ENCODE measurements around the gene DTNB. TPM values are rescaled to one million over a fixed set of nuclear protein-coding genes. Genes with fewer than 3 reads are reported as not detected.
"Not testable (repeated sequence)": the region's sequence is repeated elsewhere in the genome, so short reads cannot be mapped to it uniquely, and the experiment has no call there.

The DTNB gene
- total RNA-seq, 1 donor from 2014 or later = 12.0 TPM

- DNase-seq (ENCODE audit: low spot score) = peak; percentile 59
- H3K4me1 Mint-ChIP-seq (ENCODE audit: unreplicated experiment) = peaks cover 3% of the 10 kb centered on the region
- no peaks in the 10 kb centered on the region for H3K36me3 Mint-ChIP-seq (ENCODE audit: low read depth, unreplicated experiment)
- TF ChIP-seq CTCF (IDR thresholded peaks at IDR 0.05; ENCODE audit: unreplicated experiment) = no peak
- H3K9me3 Mint-ChIP-seq (ENCODE audit: unreplicated experiment) = no peaks in the 10 kb centered on the region
- peaks cover 3% of the 10 kb centered on the region for H3K27me3 Mint-ChIP-seq (ENCODE audit: unreplicated experiment)
- peak overlapping the region; percentile 86 for H3K4me3 Mint-ChIP-seq (ENCODE audit: unreplicated experiment)
- H3K27ac Mint-ChIP-seq (ENCODE audit: unreplicated experiment) = no peak overlapping the region
Observed at GRCh38 chr2:25672494-25673299, 680 bp downstream of the DTNB start.

GRCh38 chr2:25671622-25672021 is 1.8 kb downstream of the DTNB start:
- no peak for DNase-seq (ENCODE audit: low spot score)
- Mint-ChIP-seq H3K4me1 (ENCODE audit: unreplicated experiment) (peaks cover 3% of the 10 kb centered on the region), H3K36me3 (ENCODE audit: low read depth, unreplicated experiment) (no peaks in the 10 kb centered on the region), H3K27ac (ENCODE audit: unreplicated experiment) (no peak overlapping the region), H3K4me3 (ENCODE audit: unreplicated experiment) (peak overlapping the region; percentile 68), H3K9me3 (ENCODE audit: unreplicated experiment) (no peaks in the 10 kb centered on the region), H3K27me3 (ENCODE audit: unreplicated experiment) (peaks cover 3% of the 10 kb centered on the region)
- TF ChIP-seq CTCF (IDR thresholded peaks at IDR 0.05; ENCODE audit: unreplicated experiment) = no peak

- Mint-ChIP-seq H3K4me1 (ENCODE audit: unreplicated experiment) (peaks cover 3% of the 10 kb centered on the region), H3K27ac (ENCODE audit: unreplicated experiment) (no peak overlapping the region), H3K4me3 (ENCODE audit: unreplicated experiment) (no peak overlapping the region), H3K27me3 (ENCODE audit: unreplicated experiment) (peaks cover 1% of the 10 kb centered on the region), H3K9me3 (ENCODE audit: unreplicated experiment) (no peaks in the 10 kb centered on the region), H3K36me3 (ENCODE audit: low read depth, unreplicated experiment) (no peaks in the 10 kb centered on the region)
- DNase-seq (ENCODE audit: low spot score) = no peak
- TF ChIP-seq CTCF (IDR thresholded peaks at IDR 0.05; ENCODE audit: unreplicated experiment) = no peak
Observed at GRCh38 chr2:25669520-25669919, 3.9 kb downstream of the DTNB start.

DNA sequence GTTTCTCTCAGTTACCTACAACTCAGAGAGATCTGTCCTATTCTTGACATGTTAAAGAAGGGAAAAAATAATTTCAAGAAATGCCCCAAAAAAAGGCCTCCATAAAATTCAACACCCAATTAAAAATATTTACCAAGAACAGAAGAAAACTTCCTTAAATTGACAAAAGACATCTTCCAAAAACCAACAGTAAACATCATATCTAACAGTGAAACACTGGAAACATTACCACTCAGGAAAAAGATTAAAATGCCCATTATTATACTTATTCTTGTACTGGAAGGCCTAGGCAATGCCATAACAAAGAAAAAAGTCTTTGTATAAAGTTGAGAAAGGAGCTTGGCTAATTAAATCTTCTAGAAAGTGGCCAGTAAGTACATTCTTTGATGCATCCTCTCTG is 7.2 kb downstream of the DTNB start:
- TF ChIP-seq CTCF (IDR thresholded peaks at IDR 0.05; ENCODE audit: unreplicated experiment) = no peak
- H3K27me3 Mint-ChIP-seq (ENCODE audit: unreplicated experiment) = no peaks in the 10 kb centered on the region
- H3K27ac Mint-ChIP-seq (ENCODE audit: unreplicated experiment) = no peak overlapping the region
- no peak overlapping the region for H3K4me3 Mint-ChIP-seq (ENCODE audit: unreplicated experiment)
- DNase-seq (ENCODE audit: low spot score) = no peak
- no peaks in the 10 kb centered on the region for H3K36me3 Mint-ChIP-seq (ENCODE audit: low read depth, unreplicated experiment)
- H3K9me3 Mint-ChIP-seq (ENCODE audit: unreplicated experiment) = no peaks in the 10 kb centered on the region
- no peaks in the 10 kb centered on the region for H3K4me1 Mint-ChIP-seq (ENCODE audit: unreplicated experiment)

DNA sequence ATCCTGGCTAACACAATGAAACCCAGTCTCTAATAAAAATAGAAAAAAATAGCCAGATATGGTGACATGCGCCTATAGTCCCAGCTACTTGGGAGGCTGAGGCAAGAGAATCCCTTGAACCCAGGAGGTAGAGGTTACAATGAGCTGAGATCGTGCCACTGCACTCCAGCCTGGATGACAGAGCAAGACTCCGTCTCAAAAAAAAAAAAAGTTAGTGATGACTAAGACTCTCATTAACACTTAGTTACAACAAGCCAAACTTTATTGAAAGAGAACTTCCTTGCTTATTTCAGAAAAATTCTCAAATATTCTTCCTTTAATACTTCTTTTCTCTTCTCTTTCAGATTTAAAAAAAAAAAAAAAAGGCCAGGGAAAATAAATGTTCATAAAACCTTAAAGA is 7.9 kb downstream of the DTNB start:
- H3K27ac Mint-ChIP-seq (ENCODE audit: unreplicated experiment); H3K4me1 Mint-ChIP-seq (ENCODE audit: unreplicated experiment): not testable (repeated sequence)

More for the DNA sequence above, 7.9 kb downstream of the DTNB start:
- H3K27me3 Mint-ChIP-seq (ENCODE audit: unreplicated experiment); H3K4me3 Mint-ChIP-seq (ENCODE audit: unreplicated experiment); DNase-seq (ENCODE audit: low spot score); H3K9me3 Mint-ChIP-seq (ENCODE audit: unreplicated experiment); H3K36me3 Mint-ChIP-seq (ENCODE audit: low read depth, unreplicated experiment): not testable (repeated sequence)

Measured in endothelial cell (in vitro differentiated cells).